Karpas-422 (cell line): ENCODE results near the gene NCKAP5. TPM values are rescaled to one million over a fixed set of nuclear protein-coding genes. Genes with fewer than 3 reads are reported as not detected.
"Not testable (repeated sequence)": the region's sequence is repeated elsewhere in the genome, so short reads cannot be mapped to it uniquely, and the experiment has no call there.

ENCODE experiments used
- DNase-seq: peaks from one replicate; pipeline ENCODE4 v3.0.0-alpha.2; 2015
- H2AFZ ChIP-seq: fragments of 200-600 bp; sonication (generic); 2 replicates; pipeline ENCODE4 v1.6.1; 2014; ENCODE audit warnings: antibody characterized with exemption, low read length, mixed read lengths
- H3K27ac ChIP-seq: fragments of 200-600 bp; sonication (generic); 2 replicates; pipeline ENCODE4 v1.5.1; 2014; ENCODE audit warnings: mild to moderate bottlenecking, low read length, moderate library complexity
- H3K27me3 ChIP-seq: fragments of 200-600 bp; sonication (generic); 2 replicates; pipeline ENCODE4 v1.6.1; 2014; ENCODE audit warnings: low read length, mixed read lengths
- H3K36me3 ChIP-seq: fragments of 200-600 bp; sonication (generic); 2 replicates; pipeline ENCODE4 v1.6.1; 2014; ENCODE audit warnings: low read length, mixed read lengths; ENCODE audit not compliant: insufficient read depth
- H3K4me1 ChIP-seq: fragments of 200-600 bp; sonication (generic); 2 replicates; pipeline ENCODE4 v1.6.1; 2014; ENCODE audit warnings: mild to moderate bottlenecking, low read length, mixed read lengths
- H3K4me2 ChIP-seq: fragments of 200-600 bp; sonication (generic); 2 replicates; pipeline ENCODE4 v1.6.1; 2014; ENCODE audit warnings: low read length, low read depth, mild to moderate bottlenecking; ENCODE audit not compliant: poor library complexity, severe bottlenecking
- H3K4me3 ChIP-seq: fragments of 200-600 bp; sonication (generic); 2 replicates; pipeline ENCODE4 v1.5.1; 2014; ENCODE audit warnings: mild to moderate bottlenecking, antibody characterized with exemption, low read length, mixed read lengths
- H3K79me2 ChIP-seq: fragments of 200-600 bp; sonication (generic); 2 replicates; pipeline ENCODE4 v1.6.1; 2014; ENCODE audit warnings: mild to moderate bottlenecking, low read length, mixed read lengths
- H3K9ac ChIP-seq: fragments of 200-600 bp; sonication (generic); 2 replicates; pipeline ENCODE4 v1.6.0; 2014; ENCODE audit warnings: low read length
- H3K9me2 ChIP-seq: fragments of 200-600 bp; sonication (generic), shearing (Covaris generic); replicated peaks from 2 replicates; pipeline ENCODE4 v1.6.0; 2014; ENCODE audit warnings: mild to moderate bottlenecking, low read length, moderate library complexity; ENCODE audit not compliant: insufficient read depth
- H3K9me3 ChIP-seq: fragments of 300-700, 200-600 bp; sonication (generic); 2 replicates; pipeline ENCODE4 v1.6.1; 2014; ENCODE audit warnings: low read length, mixed read lengths
- H4K20me1 ChIP-seq: fragments of 200-600 bp; sonication (generic); 2 replicates; pipeline ENCODE4 v1.6.1; 2014; ENCODE audit warnings: mild to moderate bottlenecking, antibody characterized with exemption, low read length, low read depth; ENCODE audit not compliant: insufficient read depth
- total RNA-seq: library from RNA; depleted of rRNA; stranded (reverse); fragments of >200 nt; shearing (Covaris generic); gene quantifications from 2 replicates; pipeline ENCODE4 v1.2.3, GENCODE V29; 2014; ENCODE audit warnings: low replicate concordance

The NCKAP5 gene
- total RNA-seq, 1 experiment from 2014 or later: not detected

GRCh38 chr2:133209325-133209724 lies 358.9 kb downstream of the NCKAP5 start:
- Histone ChIP-seq H3K4me1 (no peaks in the 10 kb centered on the region), H4K20me1 (no peaks in the 10 kb centered on the region), H3K9ac (no peak overlapping the region), H3K79me2 (no peaks in the 10 kb centered on the region), H3K9me3 (no peaks in the 10 kb centered on the region), H3K4me3 (no peak overlapping the region), H3K9me2 (no peaks in the 10 kb centered on the region), H3K4me2 (no peak overlapping the region), H3K27me3 (no peaks in the 10 kb centered on the region), H3K36me3 (no peaks in the 10 kb centered on the region), H2AFZ (no peak overlapping the region), H3K27ac (no peak overlapping the region)
- DNase-seq: no peak

GRCh38 chr2:133206666-133207065 lies 361.6 kb downstream of the NCKAP5 start:
- not testable (repeated sequence) for H3K36me3 ChIP-seq, H3K27me3 ChIP-seq, H3K9me2 ChIP-seq, H3K4me2 ChIP-seq, H3K9ac ChIP-seq, H3K27ac ChIP-seq, H3K79me2 ChIP-seq, H4K20me1 ChIP-seq, DNase-seq, H2AFZ ChIP-seq, H3K4me1 ChIP-seq, H3K4me3 ChIP-seq, H3K9me3 ChIP-seq

- Histone ChIP-seq H2AFZ (no peak overlapping the region), H4K20me1 (no peaks in the 10 kb centered on the region), H3K36me3 (no peaks in the 10 kb centered on the region), H3K9me3 (no peaks in the 10 kb centered on the region), H3K27me3 (no peaks in the 10 kb centered on the region), H3K4me1 (no peaks in the 10 kb centered on the region), H3K79me2 (no peaks in the 10 kb centered on the region), H3K9me2 (no peaks in the 10 kb centered on the region), H3K27ac (no peak overlapping the region), H3K4me3 (no peak overlapping the region), H3K9ac (no peak overlapping the region), H3K4me2 (no peak overlapping the region)
- DNase-seq: no peak
Observed at GRCh38 chr2:133204421-133204820, 363.8 kb downstream of the NCKAP5 start.

GRCh38 chr2:133200684-133201421 lies 367.4 kb downstream of the NCKAP5 start:
- Histone ChIP-seq H3K27me3 (no peaks in the 10 kb centered on the region), H2AFZ (no peak overlapping the region), H3K36me3 (no peaks in the 10 kb centered on the region), H3K9me2 (no peaks in the 10 kb centered on the region), H3K9ac (no peak overlapping the region), H4K20me1 (no peaks in the 10 kb centered on the region), H3K4me3 (no peak overlapping the region), H3K27ac (no peak overlapping the region), H3K4me2 (no peak overlapping the region), H3K4me1 (no peaks in the 10 kb centered on the region), H3K79me2 (no peaks in the 10 kb centered on the region), H3K9me3 (no peaks in the 10 kb centered on the region)
- no peak for DNase-seq

GRCh38 chr2:133198678-133199077 lies 369.6 kb downstream of the NCKAP5 start:
- no peaks in the 10 kb centered on the region for H3K79me2 ChIP-seq
- no peak for DNase-seq
- H3K9me2 ChIP-seq: no peaks in the 10 kb centered on the region
- H3K27me3 ChIP-seq: no peaks in the 10 kb centered on the region
- H3K4me1 ChIP-seq: no peaks in the 10 kb centered on the region
- H3K9ac ChIP-seq: no peak overlapping the region
- no peak overlapping the region for H3K4me3 ChIP-seq
- no peak overlapping the region for H3K27ac ChIP-seq
- H4K20me1 ChIP-seq: no peaks in the 10 kb centered on the region
- no peak overlapping the region for H3K4me2 ChIP-seq
- H2AFZ ChIP-seq: no peak overlapping the region
- H3K9me3 ChIP-seq: no peaks in the 10 kb centered on the region
- no peaks in the 10 kb centered on the region for H3K36me3 ChIP-seq

- Histone ChIP-seq H3K79me2 (no peaks in the 10 kb centered on the region), H3K9me2 (no peaks in the 10 kb centered on the region), H2AFZ (no peak overlapping the region), H3K27me3 (no peaks in the 10 kb centered on the region), H3K9ac (no peak overlapping the region), H3K36me3 (no peaks in the 10 kb centered on the region), H3K9me3 (no peaks in the 10 kb centered on the region), H3K4me2 (no peak overlapping the region), H3K4me1 (no peaks in the 10 kb centered on the region), H3K4me3 (no peak overlapping the region), H3K27ac (no peak overlapping the region), H4K20me1 (no peaks in the 10 kb centered on the region)
- no peak for DNase-seq
Observed at GRCh38 chr2:133197156-133197555, 371.1 kb downstream of the NCKAP5 start.

- Histone ChIP-seq H3K9me2 (no peaks in the 10 kb centered on the region), H3K9me3 (no peaks in the 10 kb centered on the region), H3K9ac (no peak overlapping the region)
Observed at GRCh38 chr2:133194777-133195335, 373.4 kb downstream of the NCKAP5 start.

GRCh38 chr2:133194362-133194655 lies 374.0 kb downstream of the NCKAP5 start:
- H3K4me1 ChIP-seq: no peaks in the 10 kb centered on the region

More at GRCh38 chr2:133194777-133195335, 373.4 kb downstream of the NCKAP5 start:
- DNase-seq: no peak
- Histone ChIP-seq H4K20me1 (no peaks in the 10 kb centered on the region), H3K4me2 (no peak overlapping the region), H3K79me2 (no peaks in the 10 kb centered on the region), H3K36me3 (no peaks in the 10 kb centered on the region), H3K4me1 (no peaks in the 10 kb centered on the region), H3K27me3 (no peaks in the 10 kb centered on the region), H3K4me3 (no peak overlapping the region), H3K27ac (no peak overlapping the region), H2AFZ (no peak overlapping the region)

More at GRCh38 chr2:133194362-133194655, 374.0 kb downstream of the NCKAP5 start:
- Histone ChIP-seq H4K20me1 (no peaks in the 10 kb centered on the region), H3K9me2 (no peaks in the 10 kb centered on the region), H3K9ac (no peak overlapping the region), H3K27me3 (no peaks in the 10 kb centered on the region), H3K4me2 (no peak overlapping the region), H3K4me3 (no peak overlapping the region), H3K36me3 (no peaks in the 10 kb centered on the region), H3K79me2 (no peaks in the 10 kb centered on the region), H3K9me3 (no peaks in the 10 kb centered on the region), H2AFZ (no peak overlapping the region), H3K27ac (no peak overlapping the region)
- DNase-seq: no peak
